GM12864 (cell line): ENCODE results near the gene KCNIP1.

ENCODE experiments used
- DNase-seq: peaks from one replicate; pipeline ENCODE4 v3.0.0-alpha.2; 2011; ENCODE audit warnings: low read depth
- H3K4me3 ChIP-seq: 2 replicates; pipeline ENCODE4 v1.5.1; 2011; ENCODE audit warnings: mild to moderate bottlenecking, low read depth, low read length, control low read depth
- TF ChIP-seq, protein P1 (sequence below): IDR thresholded peaks from 2 replicates; pipeline ENCODE4 v1.5.1; 2011; ENCODE audit warnings: low read depth, mild to moderate bottlenecking, moderate library complexity, low read length, control low read depth, inconsistent platforms; ENCODE audit errors: missing control alignments

Gene KCNIP1

GRCh38 chr5:170501931-170502330 is 1.9 kb upstream of the KCNIP1 start:
- H3K4me3 ChIP-seq = no peak overlapping the region
- TF ChIP-seq, protein P1, sequence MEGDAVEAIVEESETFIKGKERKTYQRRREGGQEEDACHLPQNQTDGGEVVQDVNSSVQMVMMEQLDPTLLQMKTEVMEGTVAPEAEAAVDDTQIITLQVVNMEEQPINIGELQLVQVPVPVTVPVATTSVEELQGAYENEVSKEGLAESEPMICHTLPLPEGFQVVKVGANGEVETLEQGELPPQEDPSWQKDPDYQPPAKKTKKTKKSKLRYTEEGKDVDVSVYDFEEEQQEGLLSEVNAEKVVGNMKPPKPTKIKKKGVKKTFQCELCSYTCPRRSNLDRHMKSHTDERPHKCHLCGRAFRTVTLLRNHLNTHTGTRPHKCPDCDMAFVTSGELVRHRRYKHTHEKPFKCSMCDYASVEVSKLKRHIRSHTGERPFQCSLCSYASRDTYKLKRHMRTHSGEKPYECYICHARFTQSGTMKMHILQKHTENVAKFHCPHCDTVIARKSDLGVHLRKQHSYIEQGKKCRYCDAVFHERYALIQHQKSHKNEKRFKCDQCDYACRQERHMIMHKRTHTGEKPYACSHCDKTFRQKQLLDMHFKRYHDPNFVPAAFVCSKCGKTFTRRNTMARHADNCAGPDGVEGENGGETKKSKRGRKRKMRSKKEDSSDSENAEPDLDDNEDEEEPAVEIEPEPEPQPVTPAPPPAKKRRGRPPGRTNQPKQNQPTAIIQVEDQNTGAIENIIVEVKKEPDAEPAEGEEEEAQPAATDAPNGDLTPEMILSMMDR = no peak
- no peak for DNase-seq

DNA sequence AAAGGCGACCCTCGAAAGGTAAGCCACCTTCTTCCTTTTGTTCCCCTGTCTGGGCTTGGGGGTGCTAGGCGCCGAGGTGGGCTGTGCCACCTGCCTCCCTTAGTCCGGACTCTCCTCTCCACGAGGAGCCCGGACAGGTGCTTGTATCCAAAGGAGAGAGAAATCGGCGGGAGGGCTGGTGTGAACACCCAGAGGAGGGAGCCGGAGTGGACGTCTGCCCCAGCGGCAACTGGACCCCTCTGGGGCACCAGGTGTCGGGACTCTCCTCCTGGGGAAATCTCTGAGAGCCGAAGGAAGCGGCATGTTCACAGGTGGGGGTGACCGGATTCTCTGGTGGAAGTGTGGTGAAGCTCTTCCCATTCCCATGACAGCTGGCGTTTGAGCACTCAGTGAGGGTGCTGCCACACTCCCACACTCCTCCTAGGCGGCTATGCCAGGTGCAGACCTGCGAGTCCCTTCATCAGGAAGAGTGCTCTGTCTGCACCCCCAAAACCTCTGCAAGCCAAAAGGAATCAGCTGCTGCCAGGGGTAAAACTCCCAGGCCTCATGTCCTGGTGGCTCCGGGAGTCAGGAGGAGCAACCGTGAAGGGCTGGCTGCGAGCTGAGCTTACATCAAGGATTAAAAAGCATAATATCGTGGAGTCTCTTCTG is 921 bp downstream of the KCNIP1 start:
- no peak overlapping the region for H3K4me3 ChIP-seq
- TF ChIP-seq, protein P1 = no peak
- no peak for DNase-seq

DNA sequence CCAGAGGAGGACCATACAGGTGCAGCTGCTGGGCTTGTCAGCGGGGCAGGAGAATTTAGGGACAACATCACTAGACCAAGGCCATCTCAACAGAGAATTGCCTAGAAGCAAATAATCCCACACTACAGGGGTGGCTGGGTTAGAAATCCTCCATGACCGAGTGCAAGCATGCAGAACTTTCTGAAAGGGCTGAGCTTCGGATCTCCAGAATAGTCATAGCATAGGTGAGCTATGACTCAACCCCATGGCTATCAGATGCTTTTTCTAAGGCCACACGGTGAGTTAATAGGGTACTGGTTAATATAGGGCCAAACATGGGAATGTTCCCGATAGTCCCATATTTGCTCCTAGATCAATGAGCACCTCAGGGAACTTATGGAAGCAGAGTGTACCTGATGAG is 4.2 kb downstream of the KCNIP1 start:
- H3K4me3 ChIP-seq = no peak overlapping the region
- TF ChIP-seq, protein P1 = no peak

DNA sequence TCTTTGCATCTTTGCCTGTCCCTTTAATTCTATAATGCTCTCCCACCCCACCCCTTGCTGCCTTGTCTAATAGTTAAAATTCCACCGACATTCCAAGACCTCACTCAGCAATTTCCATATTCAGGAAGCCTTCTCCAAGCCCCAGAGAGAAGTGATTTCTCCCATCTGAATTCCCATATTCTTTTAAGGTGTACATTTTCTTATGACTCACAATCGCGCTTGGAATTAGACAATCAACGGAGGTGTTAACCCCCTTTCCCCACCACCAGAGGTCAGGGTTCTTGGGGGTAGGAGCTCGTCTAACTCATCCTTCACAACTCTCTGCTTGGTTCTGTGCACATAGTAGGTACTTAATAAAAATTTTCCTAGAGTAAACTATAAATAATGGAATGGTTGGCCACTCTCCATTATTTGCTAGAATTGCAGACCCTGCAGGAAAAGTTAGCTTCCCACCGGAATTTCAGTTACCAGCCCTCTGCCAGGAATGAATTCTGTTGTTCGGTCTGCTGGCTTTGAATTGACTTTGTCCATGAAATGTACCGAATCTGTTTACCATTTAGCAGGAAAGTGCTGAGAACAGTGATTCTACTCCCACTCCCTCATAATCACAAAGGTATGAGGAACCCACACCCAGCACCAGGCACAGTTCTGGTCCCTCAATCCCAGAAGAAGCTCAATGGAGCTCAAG is 5.0 kb downstream of the KCNIP1 start:
- TF ChIP-seq, protein P1 = no peak
- DNase-seq = no peak
- no peak overlapping the region for H3K4me3 ChIP-seq

More for the DNA sequence above, 4.2 kb downstream of the KCNIP1 start:
- no peak for DNase-seq

GRCh38 chr5:170509348-170509660 is 5.5 kb downstream of the KCNIP1 start:
- TF ChIP-seq, protein P1 = no peak
- no peak for DNase-seq
- H3K4me3 ChIP-seq = no peak overlapping the region

DNA sequence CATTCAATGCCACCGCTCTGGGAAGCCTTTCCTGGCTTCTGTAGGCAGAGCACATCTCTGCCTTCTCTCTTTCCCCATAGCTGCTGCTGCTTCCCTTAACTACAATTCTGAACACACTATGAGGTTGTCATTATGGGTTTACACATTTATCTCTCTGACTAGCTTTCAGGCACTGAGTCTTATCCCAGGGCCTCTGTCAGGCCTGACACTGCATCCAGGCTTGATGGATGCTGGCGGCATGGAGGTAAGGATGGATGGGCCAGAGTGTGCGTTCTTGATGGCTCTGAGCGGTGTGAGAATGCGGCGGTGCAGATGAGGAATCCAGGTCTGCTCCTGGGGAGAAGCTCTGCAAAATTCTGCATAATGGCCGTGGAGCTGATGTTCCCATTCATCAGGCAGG is 6.3 kb downstream of the KCNIP1 start:
- TF ChIP-seq, protein P1 = no peak
- no peak for DNase-seq
- H3K4me3 ChIP-seq = no peak overlapping the region

DNA sequence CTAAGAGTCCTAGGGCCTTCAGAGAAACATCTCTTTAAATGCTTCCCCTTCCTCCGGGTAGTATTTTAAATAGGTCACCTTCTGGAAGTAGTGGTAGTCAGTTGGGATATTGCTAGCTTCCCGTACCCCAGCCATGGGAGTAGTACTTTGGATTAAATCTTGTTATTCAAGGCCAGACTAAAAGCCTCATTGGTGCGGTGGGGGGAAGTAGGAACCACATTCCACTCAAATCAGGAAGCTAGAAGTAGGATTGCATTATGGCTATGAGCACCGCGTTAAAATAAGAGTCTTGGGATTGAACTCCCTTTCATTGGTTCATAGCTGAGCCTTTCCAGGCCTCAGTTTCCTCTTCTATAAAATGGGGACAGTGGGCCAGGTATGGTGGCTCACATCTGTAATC is 6.7 kb downstream of the KCNIP1 start:
- TF ChIP-seq, protein P1 = no peak
- no peak for DNase-seq
- no peak overlapping the region for H3K4me3 ChIP-seq
